Left ventricle myocardium inferior (tissue), 1 donor: ENCODE results near the gene ACE2. TPM values are rescaled to one million over a fixed set of nuclear protein-coding genes. Genes with fewer than 3 reads are reported as not detected.

Source experiments
- DNase-seq: peaks from one replicate; pipeline ENCODE4 v3.0.0-alpha.2; 2020
- H3K27ac ChIP-seq: fragments of 200-600 bp; replicated peaks from 2 replicates; pipeline ENCODE4 v1.8.0; 2021
- H3K27me3 ChIP-seq: fragments of 200-600 bp; 2 replicates; pipeline ENCODE4 v1.8.0; 2021; ENCODE audit warnings: low read depth
- H3K36me3 ChIP-seq: fragments of 200-600 bp; 2 replicates; pipeline ENCODE4 v1.8.0; 2021
- H3K4me1 ChIP-seq: fragments of 200-600 bp; 2 replicates; pipeline ENCODE4 v1.8.0; 2021
- H3K4me3 ChIP-seq: fragments of 200-600 bp; 2 replicates; pipeline ENCODE4 v1.8.0; 2021; ENCODE audit warnings: mild to moderate bottlenecking, moderate library complexity
- H3K9me3 ChIP-seq: fragments of 200-600 bp; replicated peaks from 2 replicates; pipeline ENCODE4 v1.8.0; 2021
- intact Hi-C: fragments of 100-400 bp; cut with micrococcal nuclease; formaldehyde crosslinking; loops from one replicate; pipeline ENCODE4 v1.11.0; 2022
- total RNA-seq: library from RNA; stranded (reverse); fragmentation: NEBNext Ultra II Directional; extraction: Animal tissue kit (Norgen Biotek cat#: 25700); gene quantifications from one replicate; pipeline ENCODE4 v1.2.1, GENCODE V29; 2021
- TF ChIP-seq, protein P1 (sequence below): fragments of 200-600 bp; IDR thresholded peaks from 2 replicates; pipeline ENCODE4 v1.8.0; 2021; ENCODE audit warnings: antibody characterized with exemption, mild to moderate bottlenecking, borderline replicate concordance
- donor health status: DM: no; HTN: yes; CAD: no; lungs with severe emphysema.

The ACE2 gene
- total RNA-seq, 1 donor from 2014 or later: 14.0 TPM

DNA sequence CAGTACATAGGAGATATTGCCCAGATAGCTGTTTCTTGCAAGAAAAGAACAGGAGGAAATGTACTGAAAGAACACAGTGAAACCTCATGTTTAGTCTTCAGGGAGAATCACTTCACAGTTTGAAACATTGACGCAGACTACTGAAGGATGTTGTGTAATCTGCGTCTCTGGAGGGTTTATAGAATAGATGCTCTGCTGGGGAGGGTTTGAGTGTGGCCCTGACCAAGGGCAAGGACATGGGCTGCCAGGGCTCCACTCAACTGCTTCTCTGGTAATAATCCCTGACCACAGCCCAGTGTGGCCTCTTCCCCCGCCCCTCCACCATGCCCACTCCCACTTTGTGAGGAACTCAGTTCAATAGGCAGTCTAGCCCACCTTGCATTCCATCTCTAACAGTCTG is 15.8 kb upstream of the ACE2 start:
- Histone ChIP-seq H3K9me3 (no peaks in the 10 kb centered on the region), H3K36me3 (no peaks in the 10 kb centered on the region), H3K27me3 (no peaks in the 10 kb centered on the region), H3K4me3 (no peak overlapping the region), H3K4me1 (no peaks in the 10 kb centered on the region), H3K27ac (peak overlapping the region; percentile 63)
- intact Hi-C loops: no loop called here
- TF ChIP-seq, protein P1, sequence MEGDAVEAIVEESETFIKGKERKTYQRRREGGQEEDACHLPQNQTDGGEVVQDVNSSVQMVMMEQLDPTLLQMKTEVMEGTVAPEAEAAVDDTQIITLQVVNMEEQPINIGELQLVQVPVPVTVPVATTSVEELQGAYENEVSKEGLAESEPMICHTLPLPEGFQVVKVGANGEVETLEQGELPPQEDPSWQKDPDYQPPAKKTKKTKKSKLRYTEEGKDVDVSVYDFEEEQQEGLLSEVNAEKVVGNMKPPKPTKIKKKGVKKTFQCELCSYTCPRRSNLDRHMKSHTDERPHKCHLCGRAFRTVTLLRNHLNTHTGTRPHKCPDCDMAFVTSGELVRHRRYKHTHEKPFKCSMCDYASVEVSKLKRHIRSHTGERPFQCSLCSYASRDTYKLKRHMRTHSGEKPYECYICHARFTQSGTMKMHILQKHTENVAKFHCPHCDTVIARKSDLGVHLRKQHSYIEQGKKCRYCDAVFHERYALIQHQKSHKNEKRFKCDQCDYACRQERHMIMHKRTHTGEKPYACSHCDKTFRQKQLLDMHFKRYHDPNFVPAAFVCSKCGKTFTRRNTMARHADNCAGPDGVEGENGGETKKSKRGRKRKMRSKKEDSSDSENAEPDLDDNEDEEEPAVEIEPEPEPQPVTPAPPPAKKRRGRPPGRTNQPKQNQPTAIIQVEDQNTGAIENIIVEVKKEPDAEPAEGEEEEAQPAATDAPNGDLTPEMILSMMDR: no peak
- DNase-seq: peak; percentile 25

DNA sequence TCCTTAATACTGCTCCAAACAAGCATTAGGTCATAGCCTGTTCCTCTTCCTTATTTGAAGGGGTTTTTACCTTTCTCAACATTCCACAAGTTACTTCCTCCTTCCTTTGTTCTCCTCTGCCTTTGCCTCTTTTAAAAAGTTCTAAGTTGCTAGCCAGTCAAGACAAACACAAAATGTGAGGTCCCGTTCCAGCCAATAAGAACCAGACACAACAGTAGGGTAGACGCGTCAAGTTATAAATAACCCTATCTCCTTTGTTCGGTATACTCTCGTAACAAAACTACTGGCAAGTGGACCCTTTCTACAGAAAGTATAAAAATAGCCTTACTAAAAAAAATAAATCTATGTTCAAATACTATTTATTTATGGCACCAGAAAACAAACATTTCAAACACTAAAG is 6.3 kb upstream of the ACE2 start:
- Histone ChIP-seq H3K27ac (peak overlapping the region; percentile 55), H3K4me3 (peak overlapping the region; percentile 53), H3K4me1 (no peaks in the 10 kb centered on the region), H3K27me3 (no peaks in the 10 kb centered on the region), H3K9me3 (no peaks in the 10 kb centered on the region), H3K36me3 (no peaks in the 10 kb centered on the region)
- TF ChIP-seq, protein P1: no peak
- intact Hi-C loops: no loop called here
- DNase-seq: no peak

DNA sequence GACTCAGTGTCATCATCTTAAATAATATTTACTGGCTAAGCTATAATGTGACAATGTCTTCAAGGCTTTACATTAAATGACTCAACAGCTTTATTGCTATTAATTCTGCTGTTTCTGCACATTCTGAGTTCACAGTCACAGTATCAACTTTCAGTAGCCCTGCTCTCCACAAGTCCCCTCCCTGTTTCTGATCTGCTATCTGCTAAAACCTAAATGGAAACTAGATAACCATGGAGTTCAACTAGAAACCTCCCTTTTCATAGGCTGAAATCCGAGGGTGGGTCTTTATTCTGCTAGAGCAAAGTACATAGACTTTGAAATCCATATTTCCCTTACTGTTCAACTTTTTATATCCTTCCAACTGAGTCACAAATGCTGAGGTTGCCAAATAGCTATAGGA is 5.4 kb upstream of the ACE2 start:
- peak overlapping the region; percentile 55 for H3K27ac ChIP-seq
- H3K9me3 ChIP-seq: no peaks in the 10 kb centered on the region
- H3K36me3 ChIP-seq: no peaks in the 10 kb centered on the region
- TF ChIP-seq, protein P1: no peak
- DNase-seq: no peak
- no peaks in the 10 kb centered on the region for H3K27me3 ChIP-seq
- H3K4me3 ChIP-seq: peak overlapping the region; percentile 53
- intact Hi-C loops: no loop called here
- H3K4me1 ChIP-seq: no peaks in the 10 kb centered on the region

DNA sequence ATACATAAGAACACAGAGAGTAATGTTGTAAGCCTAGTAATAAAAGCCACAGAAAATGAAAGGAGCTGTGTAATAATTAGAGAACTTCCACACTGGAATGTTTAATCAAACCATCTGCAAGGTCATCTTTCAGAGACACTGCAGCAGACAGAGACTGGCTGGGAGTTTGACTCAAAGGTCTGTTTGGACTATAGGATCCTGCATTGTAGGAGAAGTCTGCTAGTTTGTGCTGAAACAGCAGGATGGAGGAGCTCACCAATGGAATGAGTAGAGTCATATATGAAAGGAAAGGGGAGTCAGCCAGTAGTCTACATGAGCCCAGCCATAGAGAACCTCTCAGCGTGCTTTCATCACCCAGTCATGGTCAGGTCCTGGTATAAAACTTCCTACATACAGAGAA is 4.5 kb upstream of the ACE2 start:
- DNase-seq: no peak
- Histone ChIP-seq H3K27ac (peak overlapping the region; percentile 55), H3K4me3 (peak overlapping the region; percentile 53), H3K4me1 (no peaks in the 10 kb centered on the region), H3K36me3 (no peaks in the 10 kb centered on the region), H3K27me3 (no peaks in the 10 kb centered on the region), H3K9me3 (no peaks in the 10 kb centered on the region)
- TF ChIP-seq, protein P1: no peak
- intact Hi-C loops: no loop called here

DNA sequence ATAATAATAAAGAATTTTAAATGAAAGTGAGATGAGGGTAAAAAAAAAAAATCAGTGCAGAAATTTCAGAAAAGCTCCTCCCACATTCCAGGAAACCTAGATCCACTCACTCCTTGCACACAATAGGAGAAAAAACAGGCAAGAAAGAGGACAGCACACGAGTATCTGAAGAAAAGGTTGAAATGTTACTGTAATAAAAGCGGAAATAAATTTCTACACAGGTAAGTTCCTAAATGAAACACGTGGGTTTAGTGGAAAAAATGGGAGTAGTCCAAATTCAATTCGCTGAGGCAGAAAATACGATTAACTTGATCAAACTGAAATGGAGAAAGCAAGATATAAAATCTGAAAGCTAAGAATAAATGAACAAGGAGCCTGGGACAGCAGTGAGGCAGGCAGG is 2.0 kb upstream of the ACE2 start:
- intact Hi-C loops: no loop called here
- no peaks in the 10 kb centered on the region for H3K36me3 ChIP-seq
- TF ChIP-seq, protein P1: no peak
- H3K9me3 ChIP-seq: no peaks in the 10 kb centered on the region
- H3K27ac ChIP-seq: no peak overlapping the region
- no peak overlapping the region for H3K4me3 ChIP-seq
- no peaks in the 10 kb centered on the region for H3K27me3 ChIP-seq
- no peaks in the 10 kb centered on the region for H3K4me1 ChIP-seq
- DNase-seq: no peak

DNA sequence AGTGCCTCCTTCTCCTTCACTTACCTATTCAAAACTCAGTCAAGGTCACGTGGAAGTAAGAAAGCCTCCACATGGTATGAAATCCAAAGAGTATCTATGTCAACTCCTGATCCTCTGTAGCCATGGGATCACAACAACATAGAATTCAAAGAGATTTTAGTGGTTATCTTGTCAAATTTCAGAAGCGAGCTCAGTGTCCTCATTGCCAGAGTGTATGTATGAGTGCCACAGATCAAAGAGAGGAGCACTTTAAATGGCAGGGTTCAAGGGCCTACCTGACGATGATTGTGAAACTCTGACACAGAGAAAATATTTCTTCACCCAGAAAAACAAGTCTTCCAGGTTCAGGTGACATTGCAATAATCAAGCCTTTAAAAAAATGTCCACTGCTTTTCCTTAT is 1.2 kb upstream of the ACE2 start:
- Histone ChIP-seq H3K36me3 (no peaks in the 10 kb centered on the region), H3K27ac (peak overlapping the region; percentile 72), H3K9me3 (no peaks in the 10 kb centered on the region), H3K27me3 (no peaks in the 10 kb centered on the region), H3K4me3 (no peak overlapping the region), H3K4me1 (no peaks in the 10 kb centered on the region)
- no peak for DNase-seq
- intact Hi-C loops: no loop called here
- TF ChIP-seq, protein P1: no peak
